HCT116 (cell line): ENCODE measurements around the gene GAB2.

Source experiments
- CEBPB ChIP-seq: IDR thresholded peaks from 2 replicates; pipeline ENCODE4 v1.6.1; 2012; ENCODE audit warnings: low read depth
- EGR1 ChIP-seq: IDR thresholded peaks from 2 replicates; pipeline ENCODE4 v1.6.1; 2012; ENCODE audit warnings: low read depth
- EZH2phosphoT487 ChIP-seq: fragments of 200-600 bp; IDR thresholded peaks from 2 replicates; pipeline ENCODE4 v1.6.1; 2018; ENCODE audit warnings: antibody characterized with exemption, borderline replicate concordance
- FOSL1 ChIP-seq: IDR thresholded peaks from 2 replicates; pipeline ENCODE4 v1.6.1; 2012; ENCODE audit warnings: low read depth
- POLR2A ChIP-seq: IDR thresholded peaks from 2 replicates; pipeline ENCODE4 v1.7.0; 2011; ENCODE audit warnings: borderline replicate concordance; ENCODE audit not compliant: insufficient read depth, insufficient read length; ENCODE audit errors: extremely low read depth
- RAD21 ChIP-seq: IDR thresholded peaks from 2 replicates; pipeline ENCODE4 v1.6.1; 2012; ENCODE audit warnings: low read depth, mild to moderate bottlenecking
- SP1 ChIP-seq: IDR thresholded peaks from 2 replicates; pipeline ENCODE4 v1.6.1; 2012; ENCODE audit warnings: low read depth
- ZNF274 ChIP-seq: fragments of 200-500 bp; sonication (Bioruptor generic); IDR thresholded peaks from 2 replicates; pipeline ENCODE4 v1.6.1; 2014; ENCODE audit warnings: mild to moderate bottlenecking, low read depth, low read length, inconsistent platforms
- TF ChIP-seq, protein P1 (sequence below), 3 experiments: fragments of 200-600 bp in 1 of 3; sonication (generic) in 1 of 3; IDR thresholded peaks in 2 of 3; conservative IDR thresholded peaks in 1 of 3; 2 replicates each; pipeline ENCODE4 v1.5.1; 2012 to 2017; ENCODE audit warnings: low read depth in 2 of 3, low read length in 2 of 3, antibody characterized with exemption in 1 of 3, borderline replicate concordance in 1 of 3, control low read depth in 1 of 3, mild to moderate bottlenecking in 1 of 3, mixed read lengths in 1 of 3, mixed run types in 1 of 3, moderate library complexity in 1 of 3; ENCODE audit not compliant: insufficient read depth in 1 of 3
- TF ChIP-seq, protein P2 (sequence below): IDR thresholded peaks from 2 replicates; pipeline ENCODE4 v1.6.1; 2012
- TF ChIP-seq, protein P3 (sequence below): IDR thresholded peaks from 2 replicates; pipeline ENCODE4 v1.6.1; 2012; ENCODE audit warnings: low read depth
- TF ChIP-seq, protein P4 (sequence below): IDR thresholded peaks from 2 replicates; pipeline ENCODE4 v1.6.1; 2011; ENCODE audit warnings: mild to moderate bottlenecking, low read length, moderate library complexity; ENCODE audit not compliant: insufficient replicate concordance; ENCODE audit errors: extremely low read depth

DNA sequence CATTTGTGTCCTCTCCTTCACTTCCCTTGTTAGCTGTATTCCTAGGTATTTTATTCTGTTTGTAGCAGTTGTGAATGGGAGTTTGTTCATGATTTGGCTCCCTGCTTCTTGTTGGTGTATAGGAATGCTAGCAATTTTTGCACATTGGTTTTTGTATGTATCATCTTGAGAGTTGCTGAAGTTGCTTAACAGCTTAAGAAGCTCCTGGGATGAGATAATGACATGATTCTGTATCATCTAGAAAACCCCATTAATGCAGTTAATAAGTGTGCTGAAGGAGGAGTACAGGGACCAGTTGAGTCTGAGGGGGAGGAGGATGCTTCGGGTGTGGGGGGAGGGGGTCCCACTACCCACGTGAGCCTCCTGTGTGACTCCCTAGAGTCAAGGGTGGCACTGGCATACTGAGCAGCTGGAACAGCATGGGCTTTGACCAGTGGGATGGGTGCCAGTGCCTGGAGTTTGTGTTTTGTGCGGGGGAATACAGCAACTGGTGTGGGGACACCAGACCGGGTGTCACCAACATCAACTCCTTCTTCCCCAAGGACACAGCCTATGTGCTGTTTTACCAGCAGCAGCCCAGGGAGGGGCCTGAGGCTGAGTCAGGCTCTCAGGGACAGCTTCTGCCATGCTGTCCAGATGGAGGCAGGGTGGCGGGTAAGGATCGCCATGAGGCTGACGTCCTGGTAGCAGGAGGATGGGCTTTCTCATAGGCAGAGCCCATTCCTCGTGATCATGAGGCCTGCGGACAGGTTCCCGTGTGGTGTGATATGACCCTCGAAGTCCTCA, 204.8 kb downstream of the GAB2 start:
- TF ChIP-seq, protein P1, sequence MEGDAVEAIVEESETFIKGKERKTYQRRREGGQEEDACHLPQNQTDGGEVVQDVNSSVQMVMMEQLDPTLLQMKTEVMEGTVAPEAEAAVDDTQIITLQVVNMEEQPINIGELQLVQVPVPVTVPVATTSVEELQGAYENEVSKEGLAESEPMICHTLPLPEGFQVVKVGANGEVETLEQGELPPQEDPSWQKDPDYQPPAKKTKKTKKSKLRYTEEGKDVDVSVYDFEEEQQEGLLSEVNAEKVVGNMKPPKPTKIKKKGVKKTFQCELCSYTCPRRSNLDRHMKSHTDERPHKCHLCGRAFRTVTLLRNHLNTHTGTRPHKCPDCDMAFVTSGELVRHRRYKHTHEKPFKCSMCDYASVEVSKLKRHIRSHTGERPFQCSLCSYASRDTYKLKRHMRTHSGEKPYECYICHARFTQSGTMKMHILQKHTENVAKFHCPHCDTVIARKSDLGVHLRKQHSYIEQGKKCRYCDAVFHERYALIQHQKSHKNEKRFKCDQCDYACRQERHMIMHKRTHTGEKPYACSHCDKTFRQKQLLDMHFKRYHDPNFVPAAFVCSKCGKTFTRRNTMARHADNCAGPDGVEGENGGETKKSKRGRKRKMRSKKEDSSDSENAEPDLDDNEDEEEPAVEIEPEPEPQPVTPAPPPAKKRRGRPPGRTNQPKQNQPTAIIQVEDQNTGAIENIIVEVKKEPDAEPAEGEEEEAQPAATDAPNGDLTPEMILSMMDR (IDR thresholded peaks at IDR 0.05 in 2 of 3, conservative IDR thresholded peaks at IDR 0.05 in 1 of 3; ENCODE audit: borderline replicate concordance in 1 of 3, insufficient read depth in 1 of 3, low read depth in 2 of 3, low read length in 2 of 3), result no peak
- TF ChIP-seq, protein P2, sequence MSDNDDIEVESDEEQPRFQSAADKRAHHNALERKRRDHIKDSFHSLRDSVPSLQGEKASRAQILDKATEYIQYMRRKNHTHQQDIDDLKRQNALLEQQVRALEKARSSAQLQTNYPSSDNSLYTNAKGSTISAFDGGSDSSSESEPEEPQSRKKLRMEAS, result no peak
- TF ChIP-seq RAD21 (no peak), EZH2phosphoT487 (no peak), FOSL1 (no peak), ZNF274 (no peak), POLR2A (no peak), SP1 (no peak), CEBPB (no peak), EGR1 (no peak)
- TF ChIP-seq, protein P3, sequence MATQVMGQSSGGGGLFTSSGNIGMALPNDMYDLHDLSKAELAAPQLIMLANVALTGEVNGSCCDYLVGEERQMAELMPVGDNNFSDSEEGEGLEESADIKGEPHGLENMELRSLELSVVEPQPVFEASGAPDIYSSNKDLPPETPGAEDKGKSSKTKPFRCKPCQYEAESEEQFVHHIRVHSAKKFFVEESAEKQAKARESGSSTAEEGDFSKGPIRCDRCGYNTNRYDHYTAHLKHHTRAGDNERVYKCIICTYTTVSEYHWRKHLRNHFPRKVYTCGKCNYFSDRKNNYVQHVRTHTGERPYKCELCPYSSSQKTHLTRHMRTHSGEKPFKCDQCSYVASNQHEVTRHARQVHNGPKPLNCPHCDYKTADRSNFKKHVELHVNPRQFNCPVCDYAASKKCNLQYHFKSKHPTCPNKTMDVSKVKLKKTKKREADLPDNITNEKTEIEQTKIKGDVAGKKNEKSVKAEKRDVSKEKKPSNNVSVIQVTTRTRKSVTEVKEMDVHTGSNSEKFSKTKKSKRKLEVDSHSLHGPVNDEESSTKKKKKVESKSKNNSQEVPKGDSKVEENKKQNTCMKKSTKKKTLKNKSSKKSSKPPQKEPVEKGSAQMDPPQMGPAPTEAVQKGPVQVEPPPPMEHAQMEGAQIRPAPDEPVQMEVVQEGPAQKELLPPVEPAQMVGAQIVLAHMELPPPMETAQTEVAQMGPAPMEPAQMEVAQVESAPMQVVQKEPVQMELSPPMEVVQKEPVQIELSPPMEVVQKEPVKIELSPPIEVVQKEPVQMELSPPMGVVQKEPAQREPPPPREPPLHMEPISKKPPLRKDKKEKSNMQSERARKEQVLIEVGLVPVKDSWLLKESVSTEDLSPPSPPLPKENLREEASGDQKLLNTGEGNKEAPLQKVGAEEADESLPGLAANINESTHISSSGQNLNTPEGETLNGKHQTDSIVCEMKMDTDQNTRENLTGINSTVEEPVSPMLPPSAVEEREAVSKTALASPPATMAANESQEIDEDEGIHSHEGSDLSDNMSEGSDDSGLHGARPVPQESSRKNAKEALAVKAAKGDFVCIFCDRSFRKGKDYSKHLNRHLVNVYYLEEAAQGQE, result no peak
- TF ChIP-seq, protein P4, sequence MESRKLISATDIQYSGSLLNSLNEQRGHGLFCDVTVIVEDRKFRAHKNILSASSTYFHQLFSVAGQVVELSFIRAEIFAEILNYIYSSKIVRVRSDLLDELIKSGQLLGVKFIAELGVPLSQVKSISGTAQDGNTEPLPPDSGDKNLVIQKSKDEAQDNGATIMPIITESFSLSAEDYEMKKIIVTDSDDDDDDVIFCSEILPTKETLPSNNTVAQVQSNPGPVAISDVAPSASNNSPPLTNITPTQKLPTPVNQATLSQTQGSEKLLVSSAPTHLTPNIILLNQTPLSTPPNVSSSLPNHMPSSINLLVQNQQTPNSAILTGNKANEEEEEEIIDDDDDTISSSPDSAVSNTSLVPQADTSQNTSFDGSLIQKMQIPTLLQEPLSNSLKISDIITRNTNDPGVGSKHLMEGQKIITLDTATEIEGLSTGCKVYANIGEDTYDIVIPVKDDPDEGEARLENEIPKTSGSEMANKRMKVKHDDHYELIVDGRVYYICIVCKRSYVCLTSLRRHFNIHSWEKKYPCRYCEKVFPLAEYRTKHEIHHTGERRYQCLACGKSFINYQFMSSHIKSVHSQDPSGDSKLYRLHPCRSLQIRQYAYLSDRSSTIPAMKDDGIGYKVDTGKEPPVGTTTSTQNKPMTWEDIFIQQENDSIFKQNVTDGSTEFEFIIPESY, result no peak
